ENCODE measurements around the gene TST.

- TF ChIP-seq CTCF (IDR thresholded peaks at IDR 0.05) (no peak), POLR2A (IDR thresholded peaks at IDR 0.05) (no peak)
Measured at GRCh38 chr22:37052386-37053309, 33.4 kb upstream of the TST start.

Measured in prostate gland (tissue), 2 donors.